GM12878 (cell line): ENCODE results near the gene RGS19. TPM values are rescaled to one million over a fixed set of nuclear protein-coding genes. Genes with fewer than 3 reads are reported as not detected.
A peak's percentile ranks its signal among the peaks of the same experiment; 100 is the strongest.

ENCODE experiments used
- ATAC-seq: fragments of 200-7000 bp; cut with Tn5 transposase; 3 replicates; pipeline ENCODE4 v1.9.1; 2020; ENCODE audit warnings: mild to moderate bottlenecking, moderate library complexity
- BruUV-seq: library from RNA; stranded (reverse); fragments of 400-500 nt; replicated peaks from 2 replicates; lab custom pipeline; 2021; lab: Mats Ljungman, UMichigan
- CTCF ChIA-PET: fragments of 300-600 bp; sonication (Branson Sonifier 250); formaldehyde crosslinking; extraction: SDS; loops from one replicate; lab custom pipeline; 2021; ENCODE audit warnings: inconsistent platforms; lab: Yijun Ruan, JAX
- POLR2A ChIA-PET: fragments of 350-600 bp; formaldehyde crosslinking; extraction: SDS; loops from one replicate; lab custom pipeline; 2021; ENCODE audit warnings: inconsistent platforms; lab: Charles Lee
- RAD21 ChIA-PET: fragments of 300-600 bp; sonication (Branson Sonifier 250); formaldehyde crosslinking; loops from one replicate; lab custom pipeline; 2023; ENCODE audit warnings: antibody characterized with exemption; ENCODE audit not compliant: unreplicated experiment; lab: Charles Lee
- SMC1A ChIA-PET: fragments of 300-600 bp; sonication (Branson Sonifier 250); formaldehyde crosslinking; loops from one replicate; lab custom pipeline; 2023; ENCODE audit not compliant: unreplicated experiment, uncharacterized antibody; lab: Charles Lee
- DNase-seq: peaks from one replicate; pipeline ENCODE4 v3.0.0-alpha.2; 2011; ENCODE audit warnings: low read depth, low spot score
- FAIRE-seq: peaks from 3 replicates; lab custom pipeline; 2011; peaks lifted over from hg19 to GRCh38; lab: Jason Lieb, UNC
- H2AFZ ChIP-seq: 2 replicates; pipeline ENCODE4 v1.6.0; 2011; ENCODE audit warnings: low read depth, low read length, control low read depth; ENCODE audit not compliant: control insufficient read depth
- H3K27ac ChIP-seq: 2 replicates; pipeline ENCODE4 v1.5.1; 2011; ENCODE audit warnings: control low read depth; ENCODE audit not compliant: control insufficient read depth, insufficient read depth
- H3K27me3 ChIP-seq, 2 experiments: replicated peaks in 1 of 2; 2 replicates each; pipeline versions ENCODE4 v1.6.0 to v1.6.1; 2011; ENCODE audit warnings: low read length in 1 of 2; ENCODE audit not compliant: control insufficient read depth in 2 of 2, insufficient read depth in 2 of 2
- H3K36me3 ChIP-seq, 2 experiments: 2 replicates each; pipeline ENCODE4 v1.5.1; 2011; ENCODE audit warnings: low read length in 1 of 2; ENCODE audit not compliant: control insufficient read depth in 2 of 2, insufficient read depth in 2 of 2
- H3K4me1 ChIP-seq: 2 replicates; pipeline ENCODE4 v1.6.1; 2011; ENCODE audit warnings: mild to moderate bottlenecking, low read length, moderate library complexity, mixed read lengths; ENCODE audit not compliant: control insufficient read depth, insufficient read depth
- H3K4me2 ChIP-seq: 2 replicates; pipeline ENCODE4 v1.6.0; 2011; ENCODE audit warnings: control low read depth; ENCODE audit not compliant: control insufficient read depth, insufficient read depth
- H3K4me3 ChIP-seq: fragments of 200-600 bp; sonication (generic); 2 replicates; pipeline ENCODE4 v1.5.1; 2016
- H3K79me2 ChIP-seq: 2 replicates; pipeline ENCODE4 v1.6.0; 2011; ENCODE audit warnings: low read length; ENCODE audit not compliant: control insufficient read depth, insufficient read depth
- H3K9ac ChIP-seq: 2 replicates; pipeline ENCODE4 v1.8.0; 2011; ENCODE audit warnings: low read length, control low read depth, mixed read lengths; ENCODE audit not compliant: control insufficient read depth, insufficient read depth
- H3K9me3 ChIP-seq: replicated peaks from 3 replicates; pipeline ENCODE4 v1.5.1; 2011; ENCODE audit warnings: mild to moderate bottlenecking, low read length; ENCODE audit not compliant: control insufficient read depth, insufficient read depth
- H4K20me1 ChIP-seq: 2 replicates; pipeline ENCODE4 v1.6.0; 2011; ENCODE audit not compliant: control insufficient read depth, insufficient read depth
- ATF7 ChIP-seq: fragments of 450-650 bp; IDR thresholded peaks from 2 replicates; pipeline ENCODE4 v1.6.1; 2016; ENCODE audit warnings: low read depth, mild to moderate bottlenecking
- LARP7 ChIP-seq: fragments of 450-650 bp; IDR thresholded peaks from 2 replicates; pipeline ENCODE4 v1.6.1; 2017; ENCODE audit warnings: mild to moderate bottlenecking
- MYC ChIP-seq: IDR thresholded peaks from 2 replicates; pipeline ENCODE4 v1.6.1; 2011; ENCODE audit warnings: mild to moderate bottlenecking, low read length, moderate library complexity, inconsistent platforms; ENCODE audit not compliant: insufficient read depth, insufficient replicate concordance, insufficient read length, severe bottlenecking
- ZNF384 ChIP-seq: IDR thresholded peaks from 2 replicates; pipeline ENCODE4 v1.6.1; 2012; ENCODE audit warnings: low read depth, mild to moderate bottlenecking, low read length, improper control_type of control experiment, borderline replicate concordance
- ZSCAN29 ChIP-seq: fragments of 450-650 bp; IDR thresholded peaks from 2 replicates; pipeline ENCODE4 v1.6.1; 2017; ENCODE audit warnings: mild to moderate bottlenecking, moderate library complexity
- WGBS: methylation state at CpG from one replicate; pipeline ENCODE4 v1.1.6; 2016; ENCODE audit warnings: low lambda C conversion rate; ENCODE audit not compliant: insufficient replicate concordance, insufficient coverage; ENCODE audit errors: missing lambda C conversion rate; 5-methylcytosine and 5-hydroxymethylcytosine counted together
- in situ Hi-C: fragments of 300-500 bp; cut with MboI; formaldehyde crosslinking; loops from 9 replicates; pipeline ENCODE4 v1.14.3; 2018; ENCODE audit warnings: mixed read lengths
- intact Hi-C: fragments of 100-400 bp; cut with micrococcal nuclease; formaldehyde crosslinking; loops from one replicate; pipeline ENCODE4 v1.14.2; 2022; ENCODE audit not compliant: unreplicated experiment
- polyA plus RNA-seq, 11 experiments: library from polyadenylated mRNA; depleted of rRNA in 4 of 11; unstranded in 6 of 11; stranded (reverse) in 5 of 11; fragments of >200 nt; fragmentation: Nextera tagmentation in 4 of 11; fragmentation: Illumina TruSeq in 1 of 11; extraction: Ambion mirVana in 4 of 11; extraction: Trizol in 1 of 11; gene quantifications; 1 replicate in 1 of 11; 2 replicates in 10 of 11; pipeline versions ENCODE4 v1.2.1 to v1.2.3, GENCODE V29; 2011 to 2016; ENCODE audit warnings: inconsistent platforms in 2 of 11, missing spikeins in 2 of 11, low read depth in 1 of 11
- total RNA-seq, 4 experiments: library from RNA; depleted of rRNA in 3 of 4; stranded (reverse); fragments of >200 nt in 3 of 4; fragmentation: Illumina TruSeq in 1 of 4; extraction: Trizol in 1 of 4; gene quantifications; 2 replicates each; pipeline versions ENCODE4 v1.2.1 to v1.2.3, GENCODE V29; 2013 to 2021
- TF ChIP-seq, protein P1 (sequence below): fragments of 450-650 bp; IDR thresholded peaks from 2 replicates; pipeline ENCODE4 v1.6.1; 2017; ENCODE audit warnings: mild to moderate bottlenecking, moderate library complexity
- TF ChIP-seq, protein P2 (sequence below): IDR thresholded peaks from 2 replicates; pipeline ENCODE4 v1.6.1; 2011; ENCODE audit warnings: borderline replicate concordance, low read depth, mild to moderate bottlenecking, moderate library complexity, low read length; ENCODE audit not compliant: insufficient read depth, poor library complexity, severe bottlenecking

Gene RGS19
- total and polyA plus RNA-seq, 10 of the 15 experiments (the other 5 are each of a cell fraction or from before 2014, with no cell fraction given), result 0.82 to 62.4 (median 39.8) TPM

DNA sequence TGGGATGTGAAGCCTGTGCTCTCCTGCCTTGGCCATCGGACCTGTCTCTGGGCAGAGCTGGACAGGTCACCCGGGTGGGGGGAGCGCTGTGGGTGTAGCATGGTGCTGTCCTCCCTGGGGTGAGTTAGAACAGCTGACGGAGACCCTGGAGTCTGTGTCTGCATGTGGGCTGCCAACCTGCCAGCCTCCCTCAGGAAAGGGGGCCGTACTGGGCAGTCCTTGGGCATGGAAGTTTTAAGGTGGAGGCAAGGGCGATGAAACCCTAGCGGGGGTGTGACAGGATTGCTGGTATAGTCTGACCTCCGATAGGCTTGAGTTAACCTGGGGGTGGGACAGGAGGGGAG is 32.3 kb downstream of the RGS19 start (continued):
- no peak for TF ChIP-seq ATF7

DNA sequence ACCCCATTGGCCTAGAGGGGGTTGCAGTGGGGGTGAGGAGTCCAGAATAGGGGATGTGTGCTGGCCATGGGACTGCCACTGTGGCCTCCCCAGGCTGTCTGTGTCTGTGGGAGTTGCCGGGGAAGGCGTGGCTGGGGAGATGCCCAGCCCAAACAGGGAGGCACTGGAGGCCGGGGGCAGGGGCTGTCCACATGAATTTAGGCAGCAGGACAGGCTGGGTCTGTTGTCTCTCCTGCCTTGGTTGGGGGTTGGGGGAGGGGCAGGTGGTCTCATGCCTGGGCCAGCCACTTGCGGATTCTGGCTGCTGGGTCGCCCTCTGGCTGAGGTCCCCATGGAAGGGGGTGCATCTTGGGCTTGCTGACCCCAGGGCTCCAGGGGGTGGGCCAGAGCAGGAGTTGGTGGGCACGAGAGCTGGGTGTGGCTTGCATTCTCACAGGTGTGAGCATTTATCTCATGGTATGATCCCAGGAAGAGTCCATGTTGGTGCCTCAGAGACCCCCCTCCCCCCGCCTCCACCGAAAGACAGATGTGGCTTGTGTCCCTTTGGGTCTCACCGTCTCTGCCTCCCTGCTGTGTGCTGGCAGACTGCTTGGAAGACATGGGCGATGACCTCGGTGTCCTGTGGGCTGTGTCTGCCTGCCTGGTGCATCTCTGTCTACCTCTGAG is 33.8 kb downstream of the RGS19 start:
- POLR2A ChIA-PET, result interaction anchor here (0.7 to 1.0 kb wide), 2 partner anchors 11 to 306 kb away, joined by 3 read pairs; partner anchors contain the start of gene SLC2A4RG
- H3K27me3 ChIP-seq, result peaks cover 4 to 10% of the 10 kb centered on the region in 2 experiments; a peak in 3 of 4 replicates
- CTCF ChIA-PET, result interaction anchor here (9.1 kb wide), 1 partner anchor 11 kb away, joined by 108 read pairs; no protein-coding TSS in a partner anchor
- SMC1A ChIA-PET, result no interaction called here
- peaks cover 6% of the 10 kb centered on the region; the same call in 1 of the 2 replicates for H3K4me1 ChIP-seq
- FAIRE-seq (no peak), ATAC-seq (no peak), DNase-seq (no peak)
- H3K4me3 ChIP-seq, result no peak overlapping the region
- intact Hi-C loops, result no loop called here
- no peak overlapping the region for H3K4me2 ChIP-seq
- H3K79me2 ChIP-seq, result no peaks in the 10 kb centered on the region
- TF ChIP-seq ATF7 (no peak), LARP7 (no peak), MYC (no peak), ZNF384 (no peak), ZSCAN29 (no peak)
- TF ChIP-seq, protein P1, sequence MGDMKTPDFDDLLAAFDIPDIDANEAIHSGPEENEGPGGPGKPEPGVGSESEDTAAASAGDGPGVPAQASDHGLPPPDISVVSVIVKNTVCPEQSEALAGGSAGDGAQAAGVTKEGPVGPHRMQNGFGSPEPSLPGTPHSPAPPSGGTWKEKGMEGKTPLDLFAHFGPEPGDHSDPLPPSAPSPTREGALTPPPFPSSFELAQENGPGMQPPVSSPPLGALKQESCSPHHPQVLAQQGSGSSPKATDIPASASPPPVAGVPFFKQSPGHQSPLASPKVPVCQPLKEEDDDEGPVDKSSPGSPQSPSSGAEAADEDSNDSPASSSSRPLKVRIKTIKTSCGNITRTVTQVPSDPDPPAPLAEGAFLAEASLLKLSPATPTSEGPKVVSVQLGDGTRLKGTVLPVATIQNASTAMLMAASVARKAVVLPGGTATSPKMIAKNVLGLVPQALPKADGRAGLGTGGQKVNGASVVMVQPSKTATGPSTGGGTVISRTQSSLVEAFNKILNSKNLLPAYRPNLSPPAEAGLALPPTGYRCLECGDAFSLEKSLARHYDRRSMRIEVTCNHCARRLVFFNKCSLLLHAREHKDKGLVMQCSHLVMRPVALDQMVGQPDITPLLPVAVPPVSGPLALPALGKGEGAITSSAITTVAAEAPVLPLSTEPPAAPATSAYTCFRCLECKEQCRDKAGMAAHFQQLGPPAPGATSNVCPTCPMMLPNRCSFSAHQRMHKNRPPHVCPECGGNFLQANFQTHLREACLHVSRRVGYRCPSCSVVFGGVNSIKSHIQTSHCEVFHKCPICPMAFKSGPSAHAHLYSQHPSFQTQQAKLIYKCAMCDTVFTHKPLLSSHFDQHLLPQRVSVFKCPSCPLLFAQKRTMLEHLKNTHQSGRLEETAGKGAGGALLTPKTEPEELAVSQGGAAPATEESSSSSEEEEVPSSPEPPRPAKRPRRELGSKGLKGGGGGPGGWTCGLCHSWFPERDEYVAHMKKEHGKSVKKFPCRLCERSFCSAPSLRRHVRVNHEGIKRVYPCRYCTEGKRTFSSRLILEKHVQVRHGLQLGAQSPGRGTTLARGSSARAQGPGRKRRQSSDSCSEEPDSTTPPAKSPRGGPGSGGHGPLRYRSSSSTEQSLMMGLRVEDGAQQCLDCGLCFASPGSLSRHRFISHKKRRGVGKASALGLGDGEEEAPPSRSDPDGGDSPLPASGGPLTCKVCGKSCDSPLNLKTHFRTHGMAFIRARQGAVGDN, result no peak
- TF ChIP-seq, protein P2, sequence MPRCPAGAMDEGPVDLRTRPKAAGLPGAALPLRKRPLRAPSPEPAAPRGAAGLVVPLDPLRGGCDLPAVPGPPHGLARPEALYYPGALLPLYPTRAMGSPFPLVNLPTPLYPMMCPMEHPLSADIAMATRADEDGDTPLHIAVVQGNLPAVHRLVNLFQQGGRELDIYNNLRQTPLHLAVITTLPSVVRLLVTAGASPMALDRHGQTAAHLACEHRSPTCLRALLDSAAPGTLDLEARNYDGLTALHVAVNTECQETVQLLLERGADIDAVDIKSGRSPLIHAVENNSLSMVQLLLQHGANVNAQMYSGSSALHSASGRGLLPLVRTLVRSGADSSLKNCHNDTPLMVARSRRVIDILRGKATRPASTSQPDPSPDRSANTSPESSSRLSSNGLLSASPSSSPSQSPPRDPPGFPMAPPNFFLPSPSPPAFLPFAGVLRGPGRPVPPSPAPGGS, result peak; percentile 8
- H2AFZ ChIP-seq, result no peak overlapping the region
- no peaks in the 10 kb centered on the region for H3K36me3 ChIP-seq
- in situ Hi-C loops, result no loop called here
- BruUV-seq, result no TSS peak
- H4K20me1 ChIP-seq, result no peaks in the 10 kb centered on the region
- WGBS, result 21% methylated on average over 11 of the region's 11 CpGs
- no peaks in the 10 kb centered on the region for H3K9me3 ChIP-seq
- RAD21 ChIA-PET, result no interaction called here
- H3K27ac ChIP-seq, result no peak overlapping the region
- H3K9ac ChIP-seq, result no peak overlapping the region
